HK-2 (cell line): ENCODE measurements around the gene PLXNB2.
"Not testable (repeated sequence)": the region's sequence is repeated elsewhere in the genome, so short reads cannot be mapped to it uniquely, and the experiment has no call there.

ENCODE experiments used
- DNase-seq: peaks from one replicate; pipeline ENCODE4 v3.0.0-alpha.2; 2018; ENCODE audit not compliant: unreplicated experiment

The PLXNB2 gene

DNA sequence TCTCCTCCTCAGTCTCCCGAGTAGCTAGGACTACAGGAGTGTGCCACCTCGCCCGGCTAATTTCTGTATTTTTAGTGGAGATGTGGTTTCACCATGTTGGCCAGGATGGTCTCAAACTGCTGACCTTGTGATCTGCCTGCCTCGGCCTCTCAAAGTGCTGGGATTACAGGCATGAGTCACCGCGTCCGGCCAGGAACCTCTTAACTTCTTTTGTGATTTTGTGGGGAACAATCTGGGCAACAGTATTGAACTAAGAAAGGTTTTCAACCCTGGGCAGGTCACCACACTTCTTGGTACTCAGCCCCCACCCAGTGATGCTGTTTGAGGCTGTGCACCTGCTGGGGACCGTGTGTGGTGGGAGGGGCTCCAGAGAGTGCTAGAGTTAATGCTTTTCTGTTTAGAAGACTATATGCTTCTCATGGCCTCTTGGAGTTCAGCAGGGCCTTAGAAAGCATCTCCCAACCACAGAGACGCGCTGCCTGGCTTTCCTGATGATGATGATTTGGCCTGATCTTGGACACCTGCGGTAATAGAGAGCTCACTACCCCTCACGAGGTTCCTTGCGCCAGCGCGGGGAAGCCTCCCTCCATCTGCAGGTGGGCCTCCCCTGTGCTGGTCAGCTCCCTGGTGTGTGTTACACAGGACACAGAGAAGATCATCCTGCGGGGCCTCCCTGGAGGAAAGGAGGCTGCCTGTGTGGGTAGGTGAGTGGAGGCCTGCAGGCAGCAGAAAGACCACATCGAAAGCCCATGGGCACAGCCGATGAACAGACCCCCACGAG is 18.2 kb upstream of the PLXNB2 start:
- no peak for DNase-seq

DNA sequence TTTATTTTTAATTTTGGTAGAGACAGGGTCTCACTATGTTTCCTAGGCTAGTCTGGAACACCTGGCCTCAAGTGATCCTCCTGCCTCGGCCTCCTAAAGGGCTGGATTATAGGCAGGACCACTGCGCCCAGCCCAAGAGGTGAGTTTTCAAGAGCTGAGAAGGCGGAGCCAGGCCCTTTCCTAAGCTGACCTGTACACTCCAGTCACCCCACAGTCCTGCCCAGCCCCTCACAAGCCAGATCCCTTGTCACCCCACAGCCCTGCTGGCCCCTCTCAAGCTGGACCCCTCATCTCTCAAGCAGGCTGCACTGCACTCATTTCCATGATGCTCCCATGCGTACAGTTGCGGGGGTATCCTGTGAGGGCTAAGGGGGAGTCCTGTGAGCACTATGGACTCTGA is 16.5 kb upstream of the PLXNB2 start:
- no peak for DNase-seq

DNA sequence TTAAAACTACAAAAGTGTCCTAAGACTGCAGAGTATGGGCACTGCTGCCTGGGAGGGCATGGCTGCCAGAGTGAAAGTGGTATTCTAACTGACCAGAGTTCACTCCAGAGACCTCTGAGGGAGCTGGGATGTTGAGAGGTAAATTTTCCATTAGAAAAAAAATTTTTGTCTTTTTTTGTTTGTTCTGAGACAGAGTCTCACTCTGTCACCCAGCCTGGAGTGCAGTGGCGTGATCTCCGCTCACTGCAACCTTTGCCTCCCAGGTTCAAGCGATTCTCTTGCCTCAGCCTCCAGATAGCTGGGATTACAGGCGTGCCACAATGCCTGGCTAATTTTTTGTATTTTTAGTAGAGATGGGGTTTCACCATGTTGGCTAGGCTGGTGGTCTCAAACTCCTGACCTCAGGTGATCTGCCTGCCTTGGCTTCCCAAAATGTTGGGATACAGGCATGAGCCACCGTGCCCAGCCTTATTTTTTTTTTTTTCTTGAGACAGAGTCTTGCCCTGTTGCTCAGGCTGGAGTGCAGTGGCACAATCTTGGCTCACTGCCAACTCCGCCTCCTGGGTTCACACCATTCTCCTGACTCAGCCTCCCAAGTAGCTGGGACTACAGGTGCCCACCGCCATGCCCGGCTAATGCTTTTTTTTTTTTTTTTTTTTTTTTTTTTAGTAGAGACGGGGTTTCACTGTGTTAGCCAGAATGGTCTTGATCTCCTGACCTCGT is 15.1 kb upstream of the PLXNB2 start:
- DNase-seq, result not testable (repeated sequence)

DNA sequence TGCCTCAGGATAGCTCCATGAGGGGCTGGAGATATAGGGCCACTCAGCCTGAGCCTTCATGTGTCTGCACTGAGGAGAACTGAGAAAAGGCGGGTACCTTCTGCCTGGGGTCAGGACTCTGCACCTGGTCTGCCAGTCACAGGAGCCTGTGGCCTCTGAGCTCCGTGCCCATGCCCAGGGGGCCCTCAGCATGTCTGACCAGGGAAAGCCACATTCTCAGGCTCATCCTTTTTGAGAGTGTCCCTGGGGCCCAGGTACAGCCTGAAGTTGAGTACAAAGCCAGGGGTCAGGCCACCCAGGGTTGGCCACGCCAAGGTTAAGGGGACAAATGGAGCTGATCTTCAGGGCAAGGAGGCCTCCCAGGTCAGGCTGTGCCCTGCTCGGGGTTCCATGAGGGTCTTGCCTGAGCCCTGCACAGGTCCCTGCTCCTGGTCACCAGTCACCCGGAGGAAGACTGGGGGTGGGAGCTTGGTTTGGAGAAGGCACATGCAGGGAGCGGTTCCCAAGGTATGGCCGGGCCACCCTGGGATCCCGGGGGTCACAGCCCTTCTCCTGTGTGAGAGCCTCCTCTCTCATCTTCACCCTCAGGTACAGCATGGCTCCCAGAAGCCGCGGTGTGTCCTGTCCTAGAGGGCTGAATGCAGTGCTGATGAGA is 13.4 kb upstream of the PLXNB2 start:
- no peak for DNase-seq

DNA sequence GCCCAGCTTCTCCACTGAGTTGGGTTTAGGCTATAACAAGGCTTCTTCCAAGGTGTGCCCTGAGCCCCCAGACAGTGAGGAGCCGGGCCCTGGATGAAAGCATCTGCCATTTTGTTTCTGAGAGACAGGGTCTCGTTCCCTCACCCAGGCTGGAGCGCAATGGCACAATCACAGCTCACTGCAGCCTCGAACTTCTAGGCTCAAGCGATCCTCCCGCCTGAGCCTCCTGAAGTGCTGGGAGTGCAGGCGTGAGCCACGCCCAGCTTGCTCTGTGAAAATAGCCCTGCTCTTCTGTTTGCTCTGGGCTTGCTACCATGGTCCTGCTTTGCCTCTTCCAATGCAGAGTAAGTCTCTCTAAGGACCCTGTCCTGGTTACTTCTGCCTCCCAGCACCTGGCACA is 12.7 kb upstream of the PLXNB2 start:
- DNase-seq, result no peak

DNA sequence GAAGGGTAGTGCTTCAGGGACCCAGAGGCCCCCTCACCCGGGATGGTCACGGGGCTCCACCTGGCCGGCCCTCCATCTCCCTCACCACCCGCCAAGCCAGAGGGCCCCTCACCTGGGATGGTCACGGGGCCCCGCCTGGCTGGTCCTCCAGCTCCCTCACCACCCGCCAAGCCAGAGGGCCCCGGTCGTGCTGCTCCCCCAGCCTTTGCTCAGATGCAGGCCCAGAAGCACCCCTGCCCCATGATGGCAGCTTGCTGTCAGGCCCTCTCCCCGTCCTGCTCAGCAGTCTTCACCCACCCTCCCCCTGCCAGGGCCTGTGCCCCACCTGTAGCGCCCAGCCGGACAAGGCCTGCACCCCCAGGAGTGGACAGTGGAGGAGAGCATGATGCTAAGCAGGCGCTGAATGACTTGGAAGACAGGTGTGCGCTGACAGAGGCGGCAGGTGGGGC is 12.1 kb upstream of the PLXNB2 start:
- DNase-seq, result no peak

DNA sequence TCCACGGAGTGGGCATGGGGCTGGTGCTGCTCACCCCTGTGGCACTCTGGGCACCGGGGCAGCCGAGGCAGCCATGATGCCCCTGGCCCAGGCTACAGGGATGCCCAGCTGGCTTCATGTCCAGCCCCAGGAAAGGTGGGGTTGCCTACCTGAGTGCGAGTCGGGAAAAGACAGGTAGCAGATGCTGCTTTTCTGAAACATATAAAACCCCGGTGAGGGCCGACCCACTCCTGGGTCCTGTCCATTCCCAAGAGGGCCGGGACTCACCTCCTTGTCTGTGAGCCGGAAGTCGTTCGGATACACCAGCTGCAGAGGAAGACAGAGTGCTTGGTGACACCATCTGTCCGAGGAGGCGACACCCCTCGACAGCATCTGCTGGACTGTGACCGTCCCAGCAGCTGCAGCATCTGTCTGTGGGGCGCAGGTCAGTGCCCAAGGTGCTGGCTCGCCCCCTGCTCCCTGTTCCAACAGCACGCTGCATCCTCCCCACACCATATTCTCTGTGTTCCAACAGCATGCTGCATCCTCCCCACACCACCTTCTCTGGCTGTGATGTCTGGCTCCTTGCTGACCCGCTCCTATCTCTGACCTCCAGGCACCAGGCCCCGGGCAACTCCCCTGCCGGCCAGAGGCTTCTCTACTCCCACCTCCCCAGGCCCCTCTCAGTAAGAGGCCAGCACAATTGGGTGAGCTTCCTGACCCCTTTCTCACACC is 11.4 kb upstream of the PLXNB2 start:
- no peak for DNase-seq

DNA sequence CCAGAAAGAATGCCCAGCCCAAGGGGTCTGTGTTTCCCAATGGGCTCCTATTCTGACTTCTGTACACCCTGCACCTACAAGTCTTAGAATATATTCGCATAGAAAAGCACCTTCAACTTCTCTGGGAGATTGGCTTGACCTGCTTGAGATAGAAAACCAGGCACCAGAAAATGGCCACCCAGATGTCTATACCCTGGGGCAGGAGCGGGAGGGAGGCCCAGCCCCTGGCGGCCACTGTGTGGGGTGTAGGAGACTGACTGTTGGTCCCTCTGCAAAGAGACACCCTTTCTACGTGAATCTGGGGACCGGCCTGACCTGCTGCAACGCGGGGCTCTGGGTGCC is 10.9 kb upstream of the PLXNB2 start:
- no peak for DNase-seq

DNA sequence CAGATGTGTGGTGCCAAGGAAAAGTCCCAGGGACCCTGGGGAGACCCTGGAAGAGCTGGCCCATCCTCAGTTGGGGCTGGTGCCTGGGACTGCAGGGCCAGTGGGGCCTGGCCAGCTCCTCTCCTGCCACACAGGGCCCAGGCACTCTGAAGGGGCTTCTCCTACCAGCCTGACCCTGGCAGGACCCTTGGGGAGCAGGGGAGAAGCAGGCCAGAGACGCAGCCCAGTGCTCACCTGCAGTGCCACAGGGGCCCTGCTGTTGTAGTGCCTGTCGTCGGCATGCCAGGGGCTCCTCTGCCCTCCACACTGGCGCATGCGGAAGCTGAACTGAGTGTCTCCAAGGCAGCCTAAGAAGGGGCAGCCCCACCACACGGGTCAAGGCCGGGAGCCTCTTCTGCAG is 10.2 kb upstream of the PLXNB2 start:
- DNase-seq, result no peak

DNA sequence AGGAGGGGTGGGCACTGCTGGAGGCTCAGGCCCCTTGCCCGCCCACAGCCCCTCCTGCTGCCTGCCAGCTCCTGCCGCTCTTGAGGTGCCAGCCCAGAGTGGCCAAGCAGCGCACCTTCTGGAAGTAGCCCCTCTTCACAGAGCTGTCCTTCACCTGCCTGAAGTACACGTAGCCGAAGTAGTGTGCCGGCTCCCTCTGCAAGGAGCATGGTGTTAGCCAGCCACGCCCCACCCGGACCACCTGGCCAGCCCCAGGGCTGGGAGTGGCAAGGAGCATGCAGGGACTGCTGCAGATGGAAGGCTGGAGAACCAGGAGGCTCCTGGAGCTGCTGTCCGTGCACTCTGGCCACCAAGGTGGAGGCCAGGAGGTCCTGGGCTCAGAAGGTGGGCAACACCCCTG is 9.7 kb upstream of the PLXNB2 start:
- DNase-seq, result no peak

DNA sequence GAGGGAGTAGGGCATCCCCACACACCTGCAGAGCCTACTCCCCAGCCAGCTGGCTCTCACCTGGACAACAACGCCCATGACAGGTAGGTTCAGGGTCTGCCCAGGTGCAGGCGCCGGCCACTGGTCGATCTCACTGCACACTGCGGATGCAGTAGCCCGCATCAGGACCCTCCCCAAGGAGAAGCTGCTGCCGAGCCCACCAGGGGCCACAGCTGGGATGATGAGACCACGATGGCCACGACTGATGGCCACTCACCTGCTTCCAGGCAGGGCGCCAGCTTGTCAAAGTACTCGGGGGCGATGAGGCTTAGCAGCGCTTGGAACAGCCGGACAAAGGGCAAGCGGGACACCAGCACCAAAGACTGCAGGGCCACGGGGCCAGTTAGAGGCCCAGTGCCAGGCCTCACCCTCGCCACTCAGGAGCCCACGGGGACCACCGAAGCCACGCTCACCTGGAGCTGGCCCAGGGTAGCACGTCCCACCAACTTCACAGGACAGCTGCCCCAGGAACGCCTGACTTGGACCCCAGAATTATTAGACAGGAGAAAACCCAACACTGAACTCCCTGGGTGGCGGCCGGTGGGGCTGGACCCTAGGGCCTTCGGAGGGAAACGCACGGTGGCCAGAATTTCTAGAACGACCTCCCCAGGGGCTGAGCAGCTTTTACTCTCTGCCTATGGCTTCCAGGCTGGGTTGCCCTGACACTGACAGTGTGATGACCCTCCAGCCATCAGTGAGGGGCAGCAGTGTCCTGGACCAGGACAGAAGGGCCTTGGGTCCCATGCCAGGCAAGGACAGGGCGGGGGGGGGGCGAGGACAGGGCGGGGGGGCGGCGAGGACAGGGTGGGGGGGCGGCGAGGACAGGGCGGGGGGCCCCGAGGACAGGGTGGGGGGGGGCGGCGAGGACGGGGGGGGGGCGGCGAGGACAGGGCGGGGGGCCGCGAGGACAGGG is 8.9 kb upstream of the PLXNB2 start:
- no peak for DNase-seq

DNA sequence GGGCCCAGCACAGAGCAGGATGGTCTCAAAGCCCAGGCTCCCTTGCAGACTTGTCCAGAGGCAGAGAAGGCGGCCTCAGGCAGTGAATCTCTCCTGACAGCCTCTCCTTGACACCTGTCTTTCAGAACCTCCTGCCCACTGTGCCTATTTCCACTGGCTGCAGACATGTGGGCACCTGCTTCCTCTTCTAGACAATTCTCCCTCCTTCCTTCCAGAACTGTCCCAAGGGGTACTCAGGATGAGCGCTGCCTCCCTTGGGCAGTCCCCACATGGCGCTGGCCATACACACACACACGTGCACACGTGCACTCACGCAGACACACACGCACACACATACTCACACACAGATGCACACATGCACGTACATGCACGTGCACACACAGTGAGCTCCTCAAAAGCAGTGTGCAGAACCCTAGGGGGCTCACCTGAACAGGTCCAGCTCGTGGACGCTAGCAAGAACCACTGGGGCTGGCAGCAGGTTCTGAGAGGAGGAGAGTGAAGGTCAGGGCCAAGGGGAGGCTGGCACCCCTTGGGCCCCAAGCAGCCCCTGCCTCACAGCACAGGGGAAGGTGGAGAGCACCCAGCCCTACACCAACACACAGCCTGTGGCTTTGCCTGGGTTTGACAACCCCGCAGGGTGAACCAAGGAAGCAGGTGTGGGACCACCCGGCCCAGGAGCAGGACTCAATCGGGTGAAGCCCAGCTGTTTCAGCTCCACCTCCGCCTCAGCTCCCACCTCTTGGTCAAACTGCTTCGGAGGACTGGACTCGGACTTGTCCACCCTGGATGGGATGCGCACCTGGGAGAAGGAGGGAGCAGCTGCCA is 8.1 kb upstream of the PLXNB2 start:
- DNase-seq, result no peak

DNA sequence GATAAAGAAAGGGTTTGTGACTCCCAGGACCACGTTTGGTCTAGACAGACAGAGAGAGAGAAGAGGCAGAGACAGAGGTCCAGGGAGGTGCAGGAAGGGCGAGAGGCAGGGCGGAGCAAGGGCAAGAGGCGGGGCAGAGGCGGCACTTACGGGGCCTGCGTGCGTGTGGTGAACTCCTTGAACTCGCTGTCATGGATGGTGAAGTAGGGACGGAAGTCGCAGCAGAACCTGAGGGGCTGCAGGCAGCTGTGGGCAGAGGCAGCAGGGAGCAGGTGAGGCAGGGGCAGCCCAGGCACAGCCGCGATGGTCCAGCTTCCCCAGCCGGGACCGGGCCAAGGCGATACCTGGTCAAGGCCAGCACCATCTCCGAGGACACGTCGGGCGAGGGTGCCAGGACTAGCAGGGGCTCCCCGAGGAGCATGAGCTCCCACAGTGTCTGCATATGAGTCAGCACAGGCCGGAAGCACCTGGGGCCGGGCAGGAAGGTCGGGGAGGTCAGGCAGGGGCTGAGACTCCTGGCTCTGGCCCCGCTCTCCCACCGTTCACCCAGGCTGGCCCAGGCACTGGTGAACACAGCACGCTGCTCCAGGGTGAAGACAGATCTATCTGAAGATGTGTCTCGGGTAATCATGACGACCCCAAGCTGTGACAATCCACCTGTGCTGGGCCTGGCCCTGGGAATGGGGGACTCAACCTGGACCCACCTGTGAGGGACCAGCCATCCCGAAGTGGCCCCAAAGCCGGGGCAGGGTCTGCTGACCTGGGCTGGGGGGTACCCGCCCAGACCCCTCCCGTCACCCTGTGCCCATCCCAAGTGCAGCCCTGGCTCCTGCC is 7.2 kb upstream of the PLXNB2 start:
- DNase-seq, result no peak

DNA sequence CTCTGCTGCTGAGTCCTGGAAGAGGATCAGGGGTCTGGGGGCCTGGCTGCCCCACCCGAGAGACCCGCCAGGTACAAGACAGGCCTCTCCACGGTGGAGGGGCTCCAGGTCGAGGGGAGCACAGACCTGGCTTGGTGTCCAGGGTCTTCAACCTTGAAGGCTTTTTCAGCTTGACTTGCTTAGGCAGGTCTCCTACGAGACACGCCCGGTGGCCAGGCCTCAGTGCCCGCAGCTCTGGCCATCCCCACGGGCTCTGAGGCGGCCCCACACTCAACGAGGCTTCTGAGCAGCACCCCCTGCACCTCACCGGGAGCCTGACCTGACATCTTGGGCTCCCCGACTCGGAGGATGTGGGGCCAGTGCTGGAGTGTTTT is 6.6 kb upstream of the PLXNB2 start:
- no peak for DNase-seq

DNA sequence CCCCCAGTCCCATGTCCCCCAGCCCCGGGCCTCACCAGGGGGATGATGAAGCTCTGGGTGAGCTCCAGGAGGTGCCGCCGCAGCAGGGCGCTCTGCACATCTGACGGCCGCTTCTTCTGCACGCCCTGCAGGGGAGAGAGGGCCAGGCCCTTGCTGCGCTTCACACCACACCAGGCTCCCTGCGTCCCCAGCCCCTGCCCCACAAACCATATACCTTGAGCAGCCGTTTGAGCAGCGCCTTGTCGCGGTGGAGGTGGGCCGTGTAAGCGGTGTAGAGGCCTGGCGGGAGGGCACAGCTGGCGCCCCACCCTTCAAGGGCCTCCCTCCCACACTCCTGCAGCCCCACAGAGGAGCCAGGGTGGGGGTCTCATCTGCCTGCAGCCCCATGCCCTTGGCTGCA is 6.2 kb upstream of the PLXNB2 start:
- no peak for DNase-seq

DNA sequence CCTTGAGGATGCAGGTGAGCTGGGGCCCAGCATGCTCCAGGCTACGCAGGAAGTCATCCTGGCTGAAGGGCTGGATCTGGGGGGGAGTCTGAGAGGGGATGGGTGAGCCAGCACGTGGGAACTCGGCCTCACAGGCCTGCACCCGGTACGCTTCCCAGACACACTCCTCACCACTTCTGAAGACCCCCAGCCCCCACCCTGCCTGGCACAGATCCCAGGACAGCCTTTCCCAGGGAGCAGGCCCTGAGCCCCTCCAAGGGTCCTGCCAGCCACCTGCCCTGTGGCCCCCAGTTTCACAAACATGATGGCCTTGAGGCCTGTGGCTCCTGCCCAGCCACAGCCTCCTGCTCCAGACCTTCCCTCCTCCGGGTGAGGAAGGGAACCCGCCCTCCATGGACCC is 5.6 kb upstream of the PLXNB2 start:
- no peak for DNase-seq

DNA sequence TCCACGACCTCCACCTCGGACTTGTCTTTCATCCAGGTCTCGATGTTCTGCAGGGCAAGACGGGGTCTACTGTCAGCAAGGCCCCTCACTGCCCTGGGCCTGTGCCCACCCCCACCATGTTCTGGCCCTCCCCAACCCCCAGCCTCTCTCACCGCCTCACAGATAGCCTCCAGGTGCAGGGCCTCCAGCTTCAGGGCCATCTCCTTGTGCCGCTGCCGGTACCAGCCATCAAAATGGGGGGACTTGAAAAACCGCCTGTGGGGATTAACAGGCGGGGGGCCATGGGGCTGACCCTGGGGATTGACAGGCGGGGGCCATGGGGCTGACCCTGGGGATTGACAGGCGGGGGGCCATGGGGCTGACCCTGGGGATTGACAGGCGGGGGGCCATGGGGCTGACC is 4.9 kb upstream of the PLXNB2 start:
- no peak for DNase-seq

DNA sequence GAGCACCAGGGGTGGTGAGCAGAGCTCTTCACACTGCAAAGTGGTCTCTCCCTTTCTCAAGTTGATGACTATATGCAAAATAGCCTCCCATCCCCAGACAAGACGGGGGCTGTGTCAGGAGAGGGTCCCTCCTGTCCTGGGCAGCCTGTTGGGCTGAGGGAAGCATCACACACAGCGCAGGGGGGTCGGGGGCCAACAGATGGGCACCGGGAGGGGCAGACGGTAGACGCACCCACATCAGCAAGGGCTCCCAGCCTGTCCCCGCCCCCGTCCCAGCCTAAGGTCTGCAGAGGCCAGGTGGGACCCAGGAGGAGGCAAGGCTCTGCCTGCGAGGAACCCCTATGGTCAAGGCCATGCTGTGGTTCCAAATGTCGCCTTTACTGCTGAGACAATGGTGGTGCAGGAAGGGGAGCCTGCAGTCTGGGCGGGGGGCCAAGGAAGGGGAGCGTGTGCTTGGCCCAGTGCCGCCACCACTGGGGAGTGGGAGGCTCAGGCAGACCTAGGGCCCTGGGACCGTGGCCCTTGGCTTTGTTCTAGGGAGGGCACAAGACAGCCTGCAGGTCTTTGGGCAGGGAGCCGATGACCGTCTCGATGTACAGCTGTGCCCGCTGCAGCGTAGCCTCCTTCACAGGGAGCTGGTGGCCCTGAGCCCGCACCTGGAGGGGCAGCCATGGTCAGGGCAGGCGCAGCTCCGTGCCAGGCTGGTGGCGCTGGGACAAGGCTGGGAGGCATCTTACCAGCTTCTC is 4.3 kb upstream of the PLXNB2 start:
- no peak for DNase-seq

DNA sequence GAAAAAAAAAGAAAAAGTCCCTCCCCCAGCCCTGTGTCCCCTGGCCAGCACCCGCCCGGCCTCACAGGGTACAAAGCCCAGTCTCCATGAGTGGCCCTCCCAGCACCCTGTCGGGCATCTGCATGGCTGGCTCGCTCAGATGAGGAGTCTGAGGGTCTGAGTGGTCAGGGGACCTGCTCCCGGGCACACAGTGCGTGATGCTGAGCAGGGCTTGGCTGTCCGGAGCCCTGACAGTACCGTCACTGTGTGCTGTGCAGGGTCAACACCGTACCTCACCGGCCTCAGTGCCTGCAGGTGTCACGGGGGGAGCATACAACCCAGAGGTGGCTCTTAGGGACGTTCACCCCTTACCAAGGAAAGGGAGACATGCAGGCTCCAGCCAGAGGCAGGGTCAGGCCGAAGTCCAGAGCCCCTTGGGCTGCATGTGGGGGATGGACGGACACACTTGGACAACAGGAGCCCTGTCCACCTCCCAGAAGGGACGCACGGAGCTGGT is 3.6 kb upstream of the PLXNB2 start:
- no peak for DNase-seq
